WTC11 (cell line): ENCODE measurements around the gene MEGF10. TPM values are rescaled to one million over a fixed set of nuclear protein-coding genes. Genes with fewer than 3 reads are reported as not detected.

Source experiments
- ATAC-seq: fragments of 200-7000 bp; cut with Tn5 transposase; 2 replicates; pipeline ENCODE4 v1.10.0; 2021; ENCODE audit warnings: mild to moderate bottlenecking, moderate library complexity
- CTCF ChIA-PET: fragments of 300-600 bp; sonication (Branson Sonifier 250); formaldehyde crosslinking; loops from one replicate; lab custom pipeline; 2021; ENCODE audit warnings: antibody characterized with exemption; lab: Charles Lee
- POLR2A ChIA-PET: fragments of 350-600 bp; sonication (Branson Sonifier 250); formaldehyde crosslinking; loops from one replicate; lab custom pipeline; 2021; ENCODE audit warnings: antibody characterized with exemption; lab: Charles Lee
- DNase-seq: peaks from one replicate; pipeline ENCODE4 v3.0.0; 2021; ENCODE audit warnings: low spot score
- H3K27ac Mint-ChIP-seq: 2 replicates; pipeline ENCODE4 v1.8.0; 2021; ENCODE audit warnings: mixed read lengths
- H3K27me3 Mint-ChIP-seq: 2 replicates; pipeline ENCODE4 v1.8.0; 2021; ENCODE audit warnings: low read depth, mild to moderate bottlenecking, moderate library complexity, mixed read lengths
- H3K36me3 Mint-ChIP-seq: 2 replicates; pipeline ENCODE4 v1.8.0; 2021; ENCODE audit warnings: mixed read lengths
- H3K4me1 Mint-ChIP-seq: 2 replicates; pipeline ENCODE4 v1.8.0; 2022; ENCODE audit warnings: mixed read lengths
- H3K4me3 Mint-ChIP-seq: 2 replicates; pipeline ENCODE4 v1.8.0; 2021; ENCODE audit warnings: mild to moderate bottlenecking, moderate library complexity, mixed read lengths
- H3K9me3 Mint-ChIP-seq: 2 replicates; pipeline ENCODE4 v1.8.0; 2021; ENCODE audit warnings: mixed read lengths
- ARID4B ChIP-seq: sonication (generic); formaldehyde crosslinking; IDR thresholded peaks from 2 replicates; pipeline ENCODE4 v1.8.0; 2023; ENCODE audit warnings: missing genetic modification reagents, mild to moderate bottlenecking, borderline replicate concordance
- ATF1 ChIP-seq: sonication (generic); formaldehyde crosslinking; IDR thresholded peaks from 2 replicates; pipeline ENCODE4 v1.8.1; 2023; ENCODE audit warnings: mild to moderate bottlenecking, moderate library complexity, missing genetic modification reagents
- CBFB ChIP-seq: sonication (generic); formaldehyde crosslinking; IDR thresholded peaks from 2 replicates; pipeline ENCODE4 v1.8.1; 2022; ENCODE audit warnings: mild to moderate bottlenecking, low read depth, missing genetic modification reagents
- E2F5 ChIP-seq: sonication (generic); formaldehyde crosslinking; IDR thresholded peaks from 2 replicates; pipeline ENCODE4 v1.8.1; 2022; ENCODE audit warnings: mild to moderate bottlenecking, moderate library complexity, missing genetic modification reagents
- ERG ChIP-seq: fragments of 250-450 bp; sonication (Bioruptor Pico); IDR thresholded peaks from 2 replicates; pipeline ENCODE4 v1.8.0; 2021; ENCODE audit warnings: mild to moderate bottlenecking
- HMGA2 ChIP-seq: fragments of 250-450 bp; sonication (Bioruptor Pico); IDR thresholded peaks from 2 replicates; pipeline ENCODE4 v1.4.0; 2021; ENCODE audit warnings: mild to moderate bottlenecking, moderate library complexity
- MLX ChIP-seq: sonication (generic); formaldehyde crosslinking; IDR thresholded peaks from 2 replicates; pipeline ENCODE4 v1.8.1; 2023; ENCODE audit warnings: mild to moderate bottlenecking, missing genetic modification reagents, moderate library complexity
- MYBL2 ChIP-seq: sonication (generic); formaldehyde crosslinking; IDR thresholded peaks from 2 replicates; pipeline ENCODE4 v1.8.1; 2023; ENCODE audit warnings: mild to moderate bottlenecking, moderate library complexity, missing genetic modification reagents
- NFYB ChIP-seq: sonication (generic); formaldehyde crosslinking; conservative IDR thresholded peaks from 2 replicates; pipeline ENCODE4 v1.8.0; 2022; ENCODE audit warnings: low read depth, missing genetic modification reagents
- NR1H2 ChIP-seq: sonication (generic); formaldehyde crosslinking; IDR thresholded peaks from 2 replicates; pipeline ENCODE4 v1.9.0; 2021; ENCODE audit warnings: mild to moderate bottlenecking, moderate library complexity, missing genetic modification reagents
- NR2C2 ChIP-seq: sonication (generic); formaldehyde crosslinking; IDR thresholded peaks from 2 replicates; pipeline ENCODE4 v1.8.0; 2022; ENCODE audit warnings: mild to moderate bottlenecking, missing genetic modification reagents
- RORB ChIP-seq: fragments of 250-450 bp; sonication (Bioruptor Pico); IDR thresholded peaks from 2 replicates; pipeline ENCODE4 v1.9.0; 2021; ENCODE audit warnings: mild to moderate bottlenecking
- SMAD3 ChIP-seq: sonication (generic); formaldehyde crosslinking; IDR thresholded peaks from 2 replicates; pipeline ENCODE4 v1.8.0; 2022; ENCODE audit warnings: missing genetic modification reagents, mild to moderate bottlenecking, borderline replicate concordance
- SMAD4 ChIP-seq: sonication (generic); formaldehyde crosslinking; IDR thresholded peaks from 2 replicates; pipeline ENCODE4 v1.8.0; 2022; ENCODE audit warnings: mild to moderate bottlenecking, missing genetic modification reagents
- TP53 ChIP-seq: sonication (generic); formaldehyde crosslinking; IDR thresholded peaks from 2 replicates; pipeline ENCODE4 v1.8.1; 2023; ENCODE audit warnings: mild to moderate bottlenecking, missing genetic modification reagents
- ZNF219 ChIP-seq: sonication (generic); formaldehyde crosslinking; IDR thresholded peaks from 2 replicates; pipeline ENCODE4 v1.8.0; 2023; ENCODE audit warnings: missing genetic modification reagents, mild to moderate bottlenecking, borderline replicate concordance
- ZNF317 ChIP-seq: sonication (generic); formaldehyde crosslinking; IDR thresholded peaks from 2 replicates; pipeline ENCODE4 v1.8.1; 2023; ENCODE audit warnings: low read depth, mild to moderate bottlenecking, moderate library complexity, missing genetic modification reagents, borderline replicate concordance
- ZNF416 ChIP-seq: fragments of 250-450 bp; sonication (Bioruptor Pico); IDR thresholded peaks from 2 replicates; pipeline ENCODE4 v1.9.0; 2021; ENCODE audit warnings: mild to moderate bottlenecking, inconsistent platforms
- ZSCAN18 ChIP-seq: fragments of 250-450 bp; sonication (Bioruptor Pico); IDR thresholded peaks from 2 replicates; pipeline ENCODE4 v2.1.2; 2022; ENCODE audit warnings: mild to moderate bottlenecking, moderate library complexity
- total RNA-seq: library from RNA; stranded (reverse); gene quantifications from 3 replicates; pipeline ENCODE4 v1.2.3, GENCODE V29; 2021

MEGF10 gene
- total RNA-seq, 1 experiment from 2014 or later, result 24.5 TPM

- TF ChIP-seq MLX (CRISPR knock-in tag), result no peak
- no peak for TF ChIP-seq ZNF416 (CRISPR knock-in tag)
- TF ChIP-seq CBFB (CRISPR knock-in tag), result no peak
- TF ChIP-seq ARID4B, result no peak
- TF ChIP-seq ZNF317 (CRISPR knock-in tag), result no peak
These were observed 130.2 kb downstream of the MEGF10 start (continued) for GRCh38 chr5:127420758-127421157.

- ChIA-PET POLR2A (no interaction called here), CTCF (interaction anchor here (0.7 kb wide), 1 partner anchor 71 kb away, joined by 3 read pairs; no protein-coding TSS in a partner anchor)
- TF ChIP-seq MYBL2 (CRISPR knock-in tag) (no peak), ZNF219 (CRISPR knock-in tag) (no peak)
- Mint-ChIP-seq H3K4me3 (no peak overlapping the region), H3K4me1 (peaks cover 13% of the 10 kb centered on the region), H3K27me3 (no peaks in the 10 kb centered on the region), H3K9me3 (peaks cover 10% of the 10 kb centered on the region), H3K36me3 (peaks cover 21% of the 10 kb centered on the region), H3K27ac (no peak overlapping the region)
- ATAC-seq, result no peak
- no peak for DNase-seq
These were observed 130.9 kb downstream of the MEGF10 start for GRCh38 chr5:127421471-127421870.

- no peak for ATAC-seq
- no peak overlapping the region for H3K4me3 Mint-ChIP-seq
- TF ChIP-seq ARID4B (no peak), ZNF317 (CRISPR knock-in tag) (no peak), ATF1 (CRISPR knock-in tag) (no peak), NFYB (CRISPR knock-in tag) (no peak), TP53 (CRISPR knock-in tag) (no peak), RORB (CRISPR knock-in tag) (no peak), ZSCAN18 (no peak), SMAD4 (CRISPR knock-in tag) (no peak), ERG (no peak), CBFB (CRISPR knock-in tag) (no peak), HMGA2 (no peak), NR1H2 (CRISPR knock-in tag) (no peak), E2F5 (CRISPR knock-in tag) (no peak), SMAD3 (CRISPR knock-in tag) (no peak), NR2C2 (no peak)
These were observed 132.7 kb downstream of the MEGF10 start for GRCh38 chr5:127423173-127423798.

More at GRCh38 chr5:127423173-127423798, 132.7 kb downstream of the MEGF10 start:
- peaks cover 21% of the 10 kb centered on the region for H3K36me3 Mint-ChIP-seq
- POLR2A ChIA-PET, result no interaction called here
- DNase-seq, result no peak
- no peak overlapping the region for H3K27ac Mint-ChIP-seq
- peaks cover 15% of the 10 kb centered on the region for H3K4me1 Mint-ChIP-seq
- no peaks in the 10 kb centered on the region for H3K27me3 Mint-ChIP-seq
- CTCF ChIA-PET, result no interaction called here
- peaks cover 10% of the 10 kb centered on the region for H3K9me3 Mint-ChIP-seq
